Activated CD8-positive, alpha-beta memory T cell treated with anti-CD3 and anti-CD28 coated beads for 36 hours (primary cell): ENCODE data around the gene REM2. TPM values are rescaled to one million over a fixed set of nuclear protein-coding genes. Genes with fewer than 3 reads are reported as not detected.
"Not testable (repeated sequence)": the region's sequence is repeated elsewhere in the genome, so short reads cannot be mapped to it uniquely, and the experiment has no call there.

ENCODE experiments used
- CTCF ChIA-PET: fragments of 350-600 bp; sonication (Branson Sonifier 250); formaldehyde crosslinking; loops from one replicate; lab custom pipeline; 2021; ENCODE audit warnings: antibody characterized with exemption; lab: Charles Lee
- POLR2A ChIA-PET: fragments of 350-600 bp; sonication (Branson Sonifier 250); formaldehyde crosslinking; loops from one replicate; lab custom pipeline; 2021; ENCODE audit warnings: antibody characterized with exemption; lab: Charles Lee
- total RNA-seq, 2 experiments: library from RNA; stranded (reverse); gene quantifications; one replicate each; pipeline ENCODE4 v1.2.3, GENCODE V29; 2021

Gene REM2
- total RNA-seq, 2 experiments from 2014 or later: 0.11 TPM; not detected in 1

- ChIA-PET POLR2A (no interaction called here), CTCF (interaction anchor here (0.6 to 1.2 kb wide), 2 partner anchors 9 to 63 kb away, joined by 3 to 4 read pairs; no protein-coding TSS in a partner anchor)
Measured at GRCh38 chr14:22845821-22846625, 37.0 kb upstream of the REM2 start.

- ChIA-PET POLR2A (no interaction called here), CTCF (no interaction called here)
Measured at GRCh38 chr14:22846811-22847307, 36.2 kb upstream of the REM2 start.

- POLR2A ChIA-PET: no interaction called here
Measured at GRCh38 chr14:22847661-22848341, 35.2 kb upstream of the REM2 start.

GRCh38 chr14:22848351-22849164, 34.5 kb upstream of the REM2 start:
- POLR2A ChIA-PET: interaction anchor here (0.9 kb wide), 1 partner anchor 13 kb away, joined by 3 read pairs; no protein-coding TSS in a partner anchor
- CTCF ChIA-PET: interaction anchor here (0.7 to 7.6 kb wide), 2 partner anchors 13 to 24 kb away, joined by 4 to 94 read pairs; no protein-coding TSS in a partner anchor

More at GRCh38 chr14:22847661-22848341, 35.2 kb upstream of the REM2 start:
- CTCF ChIA-PET: interaction anchor here (0.5 kb wide), 1 partner anchor 18 kb away, joined by 3 read pairs; no protein-coding TSS in a partner anchor

GRCh38 chr14:22849212-22849819, 33.7 kb upstream of the REM2 start:
- ChIA-PET POLR2A (interaction anchor here (0.9 to 1.6 kb wide), 2 partner anchors 13 to 19 kb away, joined by 3 read pairs; no protein-coding TSS in a partner anchor), CTCF (interaction anchor here (0.7 to 7.6 kb wide), 4 partner anchors 12 to 277 kb away, joined by 4 to 94 read pairs (median 47); partner anchors contain the start of gene MRPL52)

GRCh38 chr14:22850944-22851764, 31.9 kb upstream of the REM2 start:
- CTCF ChIA-PET: interaction anchor here (1.0 to 7.6 kb wide), 9 partner anchors 8 to 290 kb away, joined by 3 to 94 read pairs (median 5); partner anchors contain the start of genes LRP10 and MRPL52

GRCh38 chr14:22852178-22852577, 30.8 kb upstream of the REM2 start:
- ChIA-PET POLR2A (interaction anchor here (1.1 kb wide), 1 partner anchor 296 kb away, joined by 3 read pairs; no protein-coding TSS in a partner anchor), CTCF (interaction anchor here (0.7 to 7.6 kb wide), 24 partner anchors 8 to 314 kb away, joined by 3 to 94 read pairs (median 4); partner anchors contain the start of genes LRP10, MMP14 and MRPL52)

More at GRCh38 chr14:22850944-22851764, 31.9 kb upstream of the REM2 start:
- POLR2A ChIA-PET: interaction anchor here (0.6 to 1.6 kb wide), 3 partner anchors 12 to 295 kb away, joined by 3 read pairs; no protein-coding TSS in a partner anchor

- CTCF ChIA-PET: interaction anchor here (0.7 to 7.6 kb wide), 28 partner anchors 8 to 315 kb away, joined by 3 to 94 read pairs (median 4); partner anchors contain the start of genes LRP10, MMP14 and MRPL52
- POLR2A ChIA-PET: interaction anchor here (1.1 kb wide), 1 partner anchor 296 kb away, joined by 3 read pairs; no protein-coding TSS in a partner anchor
Measured at GRCh38 chr14:22852599-22852939, 30.5 kb upstream of the REM2 start.

- POLR2A ChIA-PET: interaction anchor here (0.7 kb wide), 1 partner anchor 87 kb away, joined by 3 read pairs; the partner anchor contains the start of gene OXA1L
- CTCF ChIA-PET: interaction anchor here (0.7 to 7.6 kb wide), 33 partner anchors 9 to 315 kb away, joined by 3 to 94 read pairs (median 4); partner anchors contain the start of genes LRP10, MMP14 and MRPL52
Measured at GRCh38 chr14:22852940-22853767, 29.9 kb upstream of the REM2 start.

- ChIA-PET CTCF (interaction anchor here (0.7 to 7.6 kb wide), 20 partner anchors 9 to 298 kb away, joined by 3 to 94 read pairs (median 4); partner anchors contain the start of gene MMP14), POLR2A (interaction anchor here (0.7 kb wide), 1 partner anchor 89 kb away, joined by 4 read pairs; no protein-coding TSS in a partner anchor)
Measured at GRCh38 chr14:22854296-22854695, 28.7 kb upstream of the REM2 start.

GRCh38 chr14:22854963-22855724, 27.9 kb upstream of the REM2 start:
- ChIA-PET POLR2A (interaction anchor here (0.6 kb wide), 1 partner anchor 18 kb away, joined by 3 read pairs; no protein-coding TSS in a partner anchor), CTCF (interaction anchor here (0.6 to 7.6 kb wide), 14 partner anchors 9 to 299 kb away, joined by 3 to 94 read pairs (median 6); partner anchors contain the start of genes MMP14 and REM2)

GRCh38 chr14:22856428-22856827, 26.6 kb upstream of the REM2 start:
- ChIA-PET POLR2A (no interaction called here), CTCF (interaction anchor here (6.7 to 7.6 kb wide), 2 partner anchors 32 to 285 kb away, joined by 68 to 94 read pairs; no protein-coding TSS in a partner anchor)

- POLR2A ChIA-PET: not testable (repeated sequence)
- CTCF ChIA-PET: interaction anchor here (0.6 to 4.2 kb wide), 8 partner anchors 10 to 1126 kb away, joined by 3 to 27 read pairs (median 4); no protein-coding TSS in a partner anchor
Measured at GRCh38 chr14:22860377-22860776, 22.6 kb upstream of the REM2 start.

GRCh38 chr14:22861651-22862050, 21.4 kb upstream of the REM2 start:
- CTCF ChIA-PET: interaction anchor here (1.0 to 1.6 kb wide), 3 partner anchors 11 to 292 kb away, joined by 3 to 4 read pairs (median 4); no protein-coding TSS in a partner anchor

More at GRCh38 chr14:22861651-22862050, 21.4 kb upstream of the REM2 start:
- POLR2A ChIA-PET: no interaction called here
